PC-9 (cell line): ENCODE results near the gene TMEM18.

Source experiments
- CTCF ChIP-seq: fragments of 200-600 bp; sonication (generic); conservative IDR thresholded peaks from 2 replicates; pipeline ENCODE4 v1.6.1; 2017; ENCODE audit warnings: mixed run types, antibody characterized with exemption, mild to moderate bottlenecking, moderate library complexity
- EZH2 ChIP-seq: fragments of 200-600 bp; sonication (generic); IDR thresholded peaks from 2 replicates; pipeline ENCODE4 v1.8.0; 2017; ENCODE audit warnings: antibody characterized with exemption, low read depth

DNA sequence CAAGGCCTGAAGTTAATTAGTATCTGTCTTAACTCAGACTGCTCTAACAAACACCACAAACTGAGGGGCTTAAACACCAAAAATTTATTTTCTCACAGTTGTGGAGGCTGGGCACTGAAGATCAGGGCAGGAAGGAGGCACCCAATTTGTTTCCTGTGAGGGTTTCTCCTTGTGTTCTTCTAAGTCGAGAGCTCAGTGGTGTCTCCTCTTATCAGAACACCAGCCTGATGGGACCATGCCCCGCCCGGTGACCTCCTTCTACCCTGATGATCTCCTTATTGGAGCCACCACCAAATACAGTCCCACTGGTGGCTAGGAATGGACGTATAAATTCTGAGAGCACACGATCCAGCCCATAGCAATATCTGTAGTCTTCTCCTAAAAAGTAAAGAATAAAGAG, 20.5 kb downstream of the TMEM18 start:
- TF ChIP-seq CTCF (no peak), EZH2 (no peak)
